IMR-90 (cell line): ENCODE measurements around the gene GPR152. TPM values are rescaled to one million over a fixed set of nuclear protein-coding genes. Genes with fewer than 3 reads are reported as not detected.
"Not testable (repeated sequence)": the region's sequence is repeated elsewhere in the genome, so short reads cannot be mapped to it uniquely, and the experiment has no call there.

Experiments
- ATAC-seq: fragments of 200-7000 bp; cut with Tn5 transposase; 2 replicates; pipeline ENCODE4 v1.9.1; 2020; ENCODE audit warnings: low read depth, mild to moderate bottlenecking, moderate library complexity
- BruUV-seq: library from RNA; stranded (reverse); fragments of 400-500 nt; replicated peaks from 2 replicates; lab custom pipeline; 2021; lab: Mats Ljungman, UMichigan
- CTCF ChIA-PET: fragments of 300-600 bp; formaldehyde crosslinking; extraction: SDS; loops from one replicate; lab custom pipeline; 2021; ENCODE audit warnings: antibody characterized with exemption; lab: Yijun Ruan, JAX
- POLR2A ChIA-PET: fragments of 300-600 bp; sonication (Branson Sonifier 250); formaldehyde crosslinking; loops from one replicate; lab custom pipeline; 2022; ENCODE audit warnings: antibody characterized with exemption; ENCODE audit not compliant: unreplicated experiment; lab: Charles Lee
- DNase-seq: peaks from one replicate; pipeline ENCODE4 v3.0.0; 2013
- H2AFZ ChIP-seq: replicated peaks from 2 replicates; pipeline ENCODE3; 2013; ENCODE audit warnings: low read length, mild to moderate bottlenecking; ENCODE audit not compliant: poor library complexity
- H2AK5ac ChIP-seq: 2 replicates; pipeline ENCODE4 v1.6.1; 2013; ENCODE audit warnings: low read depth, low read length, inconsistent platforms
- H2AK9ac ChIP-seq: replicated peaks from 2 replicates; pipeline ENCODE3; 2013; ENCODE audit warnings: mild to moderate bottlenecking, low read depth, low read length, moderate library complexity; ENCODE audit not compliant: poor library complexity
- H2BK120ac ChIP-seq: 2 replicates; pipeline ENCODE4 v1.6.1; 2013; ENCODE audit warnings: low read depth, low read length, inconsistent platforms
- H2BK15ac ChIP-seq: 3 replicates; pipeline ENCODE4 v1.6.1; 2013; ENCODE audit warnings: low read depth, low read length, inconsistent platforms
- H2BK20ac ChIP-seq: 2 replicates; pipeline ENCODE4 v1.6.1; 2013; ENCODE audit warnings: low read depth, mild to moderate bottlenecking, inconsistent platforms, low read length, moderate library complexity
- H2BK5ac ChIP-seq: 2 replicates; pipeline ENCODE4 v1.6.1; 2013; ENCODE audit warnings: mild to moderate bottlenecking, low read depth, low read length, inconsistent platforms; ENCODE audit not compliant: poor library complexity, severe bottlenecking
- H3K14ac ChIP-seq: replicated peaks from 2 replicates; pipeline ENCODE4 v1.6.1; 2013; ENCODE audit warnings: low read depth, low read length, inconsistent platforms
- H3K18ac ChIP-seq: 2 replicates; pipeline ENCODE4 v1.6.1; 2013; ENCODE audit warnings: low read depth, low read length, control low read depth
- H3K23ac ChIP-seq: 2 replicates; pipeline ENCODE4 v1.6.1; 2013; ENCODE audit warnings: low read depth, low read length, inconsistent platforms
- H3K27ac ChIP-seq: 2 replicates; pipeline ENCODE4 v1.5.1; 2013; ENCODE audit warnings: mild to moderate bottlenecking, control low read depth, low read length; ENCODE audit not compliant: insufficient read depth
- H3K27me3 ChIP-seq: 2 replicates; pipeline ENCODE4 v1.6.1; 2013; ENCODE audit warnings: low read length; ENCODE audit not compliant: control insufficient read depth, insufficient read depth
- H3K36me3 ChIP-seq: 2 replicates; pipeline ENCODE4 v1.6.1; 2013; ENCODE audit warnings: low read length, mixed read lengths; ENCODE audit not compliant: control insufficient read depth, insufficient read depth
- H3K4ac ChIP-seq: 2 replicates; pipeline ENCODE4 v1.6.1; 2013; ENCODE audit warnings: low read depth, low read length, inconsistent platforms
- H3K4me1 ChIP-seq: 2 replicates; pipeline ENCODE4 v1.6.1; 2013; ENCODE audit warnings: low read length, mixed read lengths; ENCODE audit not compliant: control insufficient read depth, insufficient read depth
- H3K4me2 ChIP-seq: 2 replicates; pipeline ENCODE4 v1.6.1; 2013; ENCODE audit warnings: low read depth, mild to moderate bottlenecking, control low read depth, low read length, moderate library complexity
- H3K4me3 ChIP-seq: 2 replicates; pipeline ENCODE4 v1.5.1; 2013; ENCODE audit warnings: low read depth, mild to moderate bottlenecking, control low read depth, low read length, moderate library complexity; ENCODE audit not compliant: insufficient read depth
- H3K56ac ChIP-seq: 2 replicates; pipeline ENCODE4 v1.6.1; 2013; ENCODE audit warnings: low read length, inconsistent platforms; ENCODE audit not compliant: insufficient read depth; ENCODE audit errors: extremely low read depth
- H3K79me1 ChIP-seq, 2 experiments: 2 replicates each; pipeline ENCODE4 v1.6.1; 2013; ENCODE audit warnings: low read length in 2 of 2, inconsistent platforms in 1 of 2, low read depth in 1 of 2
- H3K9ac ChIP-seq: 2 replicates; pipeline ENCODE4 v1.6.1; 2013; ENCODE audit warnings: low read depth, low read length, control low read depth
- H3K9me1 ChIP-seq: 2 replicates; pipeline ENCODE4 v1.6.1; 2013; ENCODE audit warnings: low read length, inconsistent platforms; ENCODE audit not compliant: insufficient read depth
- H3K9me3 ChIP-seq: 2 replicates; pipeline ENCODE4 v1.6.1; 2013; ENCODE audit warnings: low read length; ENCODE audit not compliant: control insufficient read depth, insufficient read depth
- H4K20me1 ChIP-seq: 2 replicates; pipeline ENCODE4 v1.6.1; 2013; ENCODE audit warnings: low read length, inconsistent platforms; ENCODE audit not compliant: insufficient read depth
- H4K5ac ChIP-seq: 2 replicates; pipeline ENCODE4 v1.6.1; 2013; ENCODE audit warnings: mild to moderate bottlenecking, low read depth, low read length, control low read depth
- H4K8ac ChIP-seq, 2 experiments: 2 replicates each; pipeline ENCODE4 v1.6.1; 2013; ENCODE audit warnings: low read depth in 2 of 2, low read length in 2 of 2, control low read depth in 1 of 2, inconsistent platforms in 1 of 2
- H4K91ac ChIP-seq: 2 replicates; pipeline ENCODE4 v1.6.1; 2013; ENCODE audit warnings: low read depth, low read length, inconsistent platforms; ENCODE audit not compliant: insufficient read depth
- WGBS, 2 experiments: methylation state at CpG; one replicate each; pipeline versions ENCODE4 v1.1.5 to v1.1.7; 2013; ENCODE audit warnings: missing lambda C conversion rate in 2 of 2; ENCODE audit not compliant: insufficient read length in 1 of 2; ENCODE audit errors: extremely low coverage in 2 of 2; 5-methylcytosine and 5-hydroxymethylcytosine counted together
- dilution Hi-C: fragments of 300-500 bp; cut with HindIII; formaldehyde crosslinking; loops from one replicate; pipeline ENCODE4 v1.14.3; 2018; ENCODE audit warnings: low sequenced_read_pairs; ENCODE audit not compliant: unreplicated experiment
- in situ Hi-C: fragments of 300-500 bp; cut with MboI; formaldehyde crosslinking; loops from 3 replicates; pipeline ENCODE4 v1.14.3; 2019; ENCODE audit warnings: low sequenced_read_pairs, inconsistent platforms, mixed read lengths
- intact Hi-C: fragments of 100-400 bp; cut with micrococcal nuclease; formaldehyde crosslinking; loops from 2 replicates; pipeline ENCODE4 v1.10.0; 2022
- polyA plus RNA-seq, 3 experiments: library from polyadenylated mRNA; depleted of rRNA; stranded (reverse); fragments of >200 nt; gene quantifications; 2 replicates each; pipeline ENCODE4 v1.2.3, GENCODE V29; 2012; ENCODE audit warnings: low replicate concordance in 1 of 3
- total RNA-seq: library from RNA; depleted of rRNA; stranded (reverse); fragments of >200 nt; gene quantifications from 2 replicates; pipeline ENCODE4 v1.2.3, GENCODE V29; 2012

Gene GPR152
- total and polyA plus RNA-seq, 2 of the 4 experiments (the other 2 are of a cell fraction) = not detected

DNA sequence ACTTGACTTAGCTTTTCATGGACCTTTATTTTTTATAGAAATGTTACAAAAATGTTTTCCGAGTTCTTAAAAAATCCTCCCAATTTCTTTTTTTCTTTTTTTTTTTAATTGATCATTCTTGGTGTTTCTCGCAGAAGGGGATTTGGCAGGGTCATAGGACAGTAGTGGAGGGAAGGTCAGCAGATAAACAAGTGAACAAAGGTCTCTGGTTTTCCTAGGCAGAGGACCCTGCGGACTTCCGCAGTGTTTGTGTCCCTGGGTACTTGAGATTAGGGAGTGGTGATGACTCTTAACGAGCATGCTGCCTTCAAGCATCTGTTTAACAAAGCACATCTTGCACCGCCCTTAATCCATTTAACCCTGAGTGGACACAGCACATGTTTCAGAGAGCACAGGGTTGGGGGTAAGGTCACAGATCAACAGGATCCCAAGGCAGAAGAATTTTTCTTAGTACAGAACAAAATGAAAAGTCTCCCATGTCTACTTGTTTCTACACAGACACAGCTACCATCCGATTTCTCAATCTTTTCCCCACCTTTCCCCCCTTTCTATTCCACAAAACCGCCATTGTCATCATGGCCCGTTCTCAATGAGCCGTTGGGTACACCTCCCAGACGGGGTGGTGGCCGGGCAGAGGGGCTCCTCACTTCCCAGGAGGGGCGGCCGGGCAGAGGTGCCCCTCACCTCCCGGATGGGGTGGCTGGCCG lies 25.0 kb upstream of the GPR152 start:
- H4K8ac ChIP-seq, POLR2A ChIA-PET, DNase-seq, H4K91ac ChIP-seq, H3K14ac ChIP-seq, H3K27me3 ChIP-seq, in situ Hi-C loops, H3K4me3 ChIP-seq, H3K4ac ChIP-seq, CTCF ChIA-PET, H3K18ac ChIP-seq, H3K9me1 ChIP-seq, H3K79me1 ChIP-seq, H3K56ac ChIP-seq, H3K23ac ChIP-seq, H4K20me1 ChIP-seq, dilution Hi-C loops, H2AFZ ChIP-seq, H3K9me3 ChIP-seq, H2BK120ac ChIP-seq, BruUV-seq, H2BK15ac ChIP-seq, H3K27ac ChIP-seq, H2AK9ac ChIP-seq, H3K4me2 ChIP-seq, H2BK20ac ChIP-seq, H4K5ac ChIP-seq, ATAC-seq, H2AK5ac ChIP-seq, H3K9ac ChIP-seq, H3K36me3 ChIP-seq, intact Hi-C loops, H3K4me1 ChIP-seq, H2BK5ac ChIP-seq: not testable (repeated sequence)
- WGBS, 2 experiments = no CpG with 5 or more reads among the region's 16 CpGs

DNA sequence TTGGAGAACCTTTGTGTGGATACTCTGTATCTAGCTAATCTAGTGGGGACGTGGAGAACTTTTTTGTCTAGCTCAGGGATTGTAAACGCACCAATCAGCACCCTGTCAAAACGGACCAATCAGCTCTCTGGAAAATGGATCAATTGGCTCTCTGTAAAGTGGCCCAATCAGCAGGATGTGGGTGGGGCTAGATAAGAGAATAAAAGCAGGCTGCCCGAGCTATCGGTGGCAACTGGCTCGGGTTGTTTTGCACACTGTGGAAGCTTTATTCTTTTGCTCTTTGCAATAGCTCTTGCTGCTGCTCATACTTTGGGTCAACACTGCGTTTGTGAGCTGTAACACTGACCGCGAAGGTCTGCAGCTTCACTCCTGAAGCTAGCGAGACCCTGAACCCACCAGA lies 24.2 kb upstream of the GPR152 start:
- H4K20me1 ChIP-seq, H2AFZ ChIP-seq, H4K5ac ChIP-seq, H3K36me3 ChIP-seq, H2AK5ac ChIP-seq, H3K4me2 ChIP-seq, H3K27ac ChIP-seq, H3K9me1 ChIP-seq, H2BK120ac ChIP-seq, H2BK20ac ChIP-seq, H3K56ac ChIP-seq, H3K14ac ChIP-seq, POLR2A ChIA-PET, intact Hi-C loops, H2BK15ac ChIP-seq, H3K18ac ChIP-seq, H3K4me1 ChIP-seq, in situ Hi-C loops, H3K27me3 ChIP-seq, H3K9me3 ChIP-seq, H3K23ac ChIP-seq, H3K4me3 ChIP-seq, BruUV-seq, H3K4ac ChIP-seq, H2AK9ac ChIP-seq, H2BK5ac ChIP-seq, H3K9ac ChIP-seq, DNase-seq, H3K79me1 ChIP-seq, ATAC-seq, H4K91ac ChIP-seq, H4K8ac ChIP-seq, dilution Hi-C loops: not testable (repeated sequence)
- CTCF ChIA-PET = interaction anchor here (0.6 kb wide), 1 partner anchor 95 kb away, joined by 4 read pairs; no protein-coding TSS in a partner anchor
- WGBS, 2 experiments = 89% methylated on average over 7 of the region's 10 CpGs; no CpG with 5 or more reads in 1 of the 2 experiments
